ENCODE results near the gene ERICH4. TPM values are rescaled to one million over a fixed set of nuclear protein-coding genes. Genes with fewer than 3 reads are reported as not detected.
"Not testable (repeated sequence)": the region's sequence is repeated elsewhere in the genome, so short reads cannot be mapped to it uniquely, and the experiment has no call there.

The ERICH4 gene
- total RNA-seq, 4 donors from 2014 or later: not detected

GRCh38 chr19:41478171-41478570 is 35.2 kb downstream of the ERICH4 start:
- Histone ChIP-seq H3K9me3 (no peaks in the 10 kb centered on the region), H3K27ac (peak overlapping the region in 2 of 4 donors; percentile 8 to 65), H3K36me3 (no peaks in the 10 kb centered on the region), H3K4me3 (no peak overlapping the region), H3K4me1 (no peaks in the 10 kb centered on the region), H3K27me3 (peaks cover 78% of the 10 kb centered on the region)
- TF ChIP-seq POLR2A (IDR thresholded peaks at IDR 0.05) (no peak), POLR2AphosphoS5 (IDR thresholded peaks at IDR 0.05) (no peak), CTCF (IDR thresholded peaks at IDR 0.05) (no peak), EP300 (IDR thresholded peaks at IDR 0.05) (no peak)
- 45 to 65% methylated on average over 6 to 7 of the region's 8 CpGs for WGBS, 2 donors (ENCODE audit: low coverage in 1 of 2)
- ATAC-seq: no peak

GRCh38 chr19:41478875-41479756 is 36.2 kb downstream of the ERICH4 start:
- Histone ChIP-seq H3K27ac (peak overlapping the region in 3 of 4 donors; percentile 54 to 65 (median 55)), H3K9me3 (no peaks in the 10 kb centered on the region), H3K27me3 (peaks cover 76% of the 10 kb centered on the region), H3K4me1 (no peaks in the 10 kb centered on the region), H3K36me3 (no peaks in the 10 kb centered on the region), H3K4me3 (no peak overlapping the region)
- ATAC-seq: peak; percentile 53
- WGBS, 2 donors (ENCODE audit: low coverage in 1 of 2): 58 to 78% methylated on average over 11 to 15 of the region's 15 CpGs
- TF ChIP-seq CTCF (IDR thresholded peaks at IDR 0.05): no peak

GRCh38 chr19:41479757-41480191 is 36.8 kb downstream of the ERICH4 start:
- 54 to 68% methylated on average over 4 to 6 of the region's 8 CpGs for WGBS, 2 donors (ENCODE audit: low coverage in 1 of 2)
- no peaks in the 10 kb centered on the region for H3K9me3 ChIP-seq
- H3K36me3 ChIP-seq: no peaks in the 10 kb centered on the region
- ATAC-seq: peak; percentile 71
- peak overlapping the region in 3 of 4 donors; percentile 54 to 65 (median 55) for H3K27ac ChIP-seq
- H3K27me3 ChIP-seq: peaks cover 75% of the 10 kb centered on the region
- peak; percentile 6 for TF ChIP-seq POLR2AphosphoS5 (IDR thresholded peaks at IDR 0.05)
- TF ChIP-seq CTCF (IDR thresholded peaks at IDR 0.05): no peak
- no peaks in the 10 kb centered on the region for H3K4me1 ChIP-seq
- no peak overlapping the region for H3K4me3 ChIP-seq

GRCh38 chr19:41480336-41480735 is 37.4 kb downstream of the ERICH4 start:
- no peak for TF ChIP-seq POLR2A (IDR thresholded peaks at IDR 0.05)
- no peak for TF ChIP-seq POLR2AphosphoS5 (IDR thresholded peaks at IDR 0.05)
- TF ChIP-seq EP300 (IDR thresholded peaks at IDR 0.05): no peak
- no peak for TF ChIP-seq CTCF (IDR thresholded peaks at IDR 0.05)
- no peaks in the 10 kb centered on the region for H3K9me3 ChIP-seq
- no peak overlapping the region for H3K4me3 ChIP-seq
- peaks cover 75% of the 10 kb centered on the region for H3K27me3 ChIP-seq
- H3K4me1 ChIP-seq: no peaks in the 10 kb centered on the region
- 74 to 78% methylated on average over 6 to 7 of the region's 12 CpGs for WGBS, 2 donors (ENCODE audit: low coverage in 1 of 2)
- H3K36me3 ChIP-seq: no peaks in the 10 kb centered on the region
- H3K27ac ChIP-seq: peak overlapping the region in 3 of 4 donors; percentile 54 to 65 (median 55)
- ATAC-seq: no peak

GRCh38 chr19:41484822-41485221 is 41.9 kb downstream of the ERICH4 start:
- WGBS, 2 donors (ENCODE audit: low coverage in 1 of 2): 68 to 78% methylated on average over 3 to 4 of the region's 4 CpGs
- no peak for ATAC-seq
- no peak for TF ChIP-seq EP300 (IDR thresholded peaks at IDR 0.05)
- no peak for TF ChIP-seq CTCF (IDR thresholded peaks at IDR 0.05)
- TF ChIP-seq POLR2AphosphoS5 (IDR thresholded peaks at IDR 0.05): no peak
- no peak for TF ChIP-seq POLR2A (IDR thresholded peaks at IDR 0.05)
- Histone ChIP-seq H3K9me3 (peaks cover 0 to 17% (median 0%) of the 10 kb centered on the region in 3 donors), H3K27ac (no peak overlapping the region), H3K36me3 (no peaks in the 10 kb centered on the region), H3K27me3 (peaks cover 62% of the 10 kb centered on the region), H3K4me1 (no peaks in the 10 kb centered on the region), H3K4me3 (no peak overlapping the region)

- 93% methylated on average over 3 of the region's 4 CpGs; no CpG with 5 or more reads in 1 of the 2 donors for WGBS, 2 donors (ENCODE audit: low coverage in 1 of 2)
- peaks cover 0 to 23% (median 0%) of the 10 kb centered on the region in 3 donors for H3K9me3 ChIP-seq
- not testable (repeated sequence) for H3K4me1 ChIP-seq, H3K4me3 ChIP-seq, H3K27ac ChIP-seq, H3K36me3 ChIP-seq, ATAC-seq
- H3K27me3 ChIP-seq: peaks cover 47% of the 10 kb centered on the region
Measured at GRCh38 chr19:41486953-41487352, 44.0 kb downstream of the ERICH4 start.

Measured in gastroesophageal sphincter (tissue), 4 donors.